Activated CD8-positive, alpha-beta memory T cell treated with anti-CD3 and anti-CD28 coated beads for 4 hours (primary cell): ENCODE measurements around the gene ZBTB7C.
"Not testable (repeated sequence)": the region's sequence is repeated elsewhere in the genome, so short reads cannot be mapped to it uniquely, and the experiment has no call there.

ENCODE experiments used
- DNase-seq, 2 donors: peaks; one replicate each; pipeline ENCODE4 v3.0.0-alpha.2; 2020; ENCODE audit warnings: low read depth in 2 of 2

The ZBTB7C gene

DNA sequence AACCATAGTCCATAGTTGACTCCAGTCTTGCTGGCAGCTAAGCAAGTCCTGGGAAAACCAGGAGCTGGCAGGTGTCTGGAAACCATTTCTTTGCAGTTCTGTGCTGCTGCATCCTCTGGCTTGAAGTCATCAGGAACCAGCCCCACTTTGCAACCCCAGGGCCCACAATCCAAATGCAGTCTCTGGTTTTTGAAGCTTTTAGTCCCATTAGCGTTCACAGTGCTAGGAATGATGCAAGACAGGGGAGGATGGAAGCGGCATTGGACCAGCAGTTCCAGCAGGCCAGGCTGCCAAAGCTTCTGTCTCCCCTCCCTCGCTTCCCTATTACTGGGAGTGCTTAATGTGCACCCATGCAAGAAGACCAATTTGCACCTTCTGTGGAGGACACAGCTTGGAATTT is 106.4 kb downstream of the ZBTB7C start:
- DNase-seq = no peak

DNA sequence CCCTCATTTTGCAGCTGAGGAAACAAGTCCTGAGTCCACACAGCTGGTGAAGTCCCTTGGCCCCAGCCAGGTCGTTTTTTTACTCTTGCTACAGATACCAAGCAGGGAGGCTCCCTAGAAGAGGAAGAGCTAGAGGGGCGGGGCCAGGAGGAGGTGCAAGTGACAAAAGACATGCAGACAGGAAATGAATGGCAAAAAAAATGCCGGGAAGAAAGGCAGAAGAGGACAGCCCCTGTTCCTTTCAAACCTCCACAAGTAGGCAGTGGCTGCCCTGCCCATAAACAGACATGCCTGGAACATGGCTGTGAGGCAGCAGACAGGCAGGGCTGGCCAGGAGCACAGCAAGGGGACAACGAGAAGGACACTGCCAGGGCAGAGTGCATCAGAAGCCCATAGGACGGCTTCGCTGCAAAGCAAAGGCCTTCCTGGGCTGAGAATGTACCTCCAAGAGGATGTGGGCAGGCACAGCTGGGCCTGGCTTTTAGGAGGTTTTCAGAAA is 108.7 kb downstream of the ZBTB7C start:
- DNase-seq = no peak

DNA sequence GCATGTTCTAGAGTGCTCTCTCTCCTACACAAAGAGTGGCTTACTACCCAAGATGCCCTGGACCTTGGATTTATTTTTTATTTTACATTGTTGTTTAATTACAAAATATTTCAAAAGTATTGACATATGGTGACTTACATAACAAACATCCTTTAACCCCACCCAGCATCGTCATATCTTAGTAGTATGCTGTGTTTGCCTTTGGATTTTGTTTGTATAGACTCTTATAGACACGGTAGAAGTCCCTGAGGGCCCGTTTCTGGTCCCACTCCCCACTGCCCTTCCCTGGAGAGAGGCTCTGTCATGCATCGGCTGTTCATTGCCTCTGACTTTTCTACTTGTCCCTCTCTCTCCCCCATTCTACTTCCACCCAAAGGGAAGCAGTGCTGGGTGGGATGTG is 112.0 kb downstream of the ZBTB7C start:
- DNase-seq = no peak

DNA sequence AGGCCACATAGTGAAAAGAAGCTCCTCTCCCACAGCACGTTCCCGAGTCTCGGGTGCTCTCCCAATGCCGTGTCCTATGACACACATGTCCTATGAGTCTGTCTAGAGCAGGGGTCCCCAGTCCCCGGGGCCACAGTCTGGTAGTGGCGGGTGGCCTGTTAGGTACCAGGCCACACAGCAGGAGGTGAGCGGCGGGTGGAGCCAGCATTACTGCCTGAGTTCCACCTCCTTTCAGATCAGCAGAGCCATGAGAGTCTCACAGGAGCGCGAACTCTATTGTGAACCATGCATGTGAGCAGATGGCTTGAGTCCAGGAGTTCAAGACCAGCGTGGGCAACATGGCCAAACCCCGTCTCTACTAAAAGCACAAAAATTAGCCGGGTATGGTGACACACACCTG is 112.6 kb downstream of the ZBTB7C start:
- no peak for DNase-seq

DNA sequence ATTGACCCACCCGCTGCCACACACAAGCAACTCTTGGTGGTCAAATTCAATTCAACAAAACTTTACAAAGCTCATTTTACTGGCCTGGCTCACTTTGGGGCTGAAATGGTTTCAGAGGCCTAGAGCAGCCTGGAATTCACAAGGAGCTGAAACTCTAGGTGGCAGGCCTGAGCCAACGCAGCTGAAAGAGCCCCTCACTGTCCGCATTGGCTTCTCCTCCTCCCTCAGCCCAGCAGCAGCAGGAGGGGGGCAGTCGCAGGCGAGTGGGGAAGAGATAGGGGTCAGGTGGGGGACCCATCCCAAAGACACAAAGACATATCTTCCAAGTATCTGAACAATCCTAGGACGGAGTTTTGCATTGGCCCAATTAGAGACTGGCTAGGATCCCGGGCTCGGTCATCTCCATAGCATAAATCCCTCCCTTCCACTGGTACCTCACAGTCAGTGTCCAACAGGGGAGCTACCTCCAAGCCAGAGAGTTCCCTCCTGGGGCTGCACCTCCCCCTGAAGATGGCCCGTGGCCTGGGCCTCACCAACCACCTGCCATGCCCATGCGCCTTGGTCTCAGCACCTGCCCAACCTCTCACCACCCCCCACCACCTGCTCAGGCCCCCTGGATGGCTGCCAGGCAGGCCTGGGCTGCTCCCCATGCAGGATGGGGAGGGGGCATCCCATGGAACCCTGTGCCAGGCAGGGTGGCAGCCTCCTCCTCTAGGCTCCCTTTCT is 113.4 kb downstream of the ZBTB7C start:
- DNase-seq = no peak

DNA sequence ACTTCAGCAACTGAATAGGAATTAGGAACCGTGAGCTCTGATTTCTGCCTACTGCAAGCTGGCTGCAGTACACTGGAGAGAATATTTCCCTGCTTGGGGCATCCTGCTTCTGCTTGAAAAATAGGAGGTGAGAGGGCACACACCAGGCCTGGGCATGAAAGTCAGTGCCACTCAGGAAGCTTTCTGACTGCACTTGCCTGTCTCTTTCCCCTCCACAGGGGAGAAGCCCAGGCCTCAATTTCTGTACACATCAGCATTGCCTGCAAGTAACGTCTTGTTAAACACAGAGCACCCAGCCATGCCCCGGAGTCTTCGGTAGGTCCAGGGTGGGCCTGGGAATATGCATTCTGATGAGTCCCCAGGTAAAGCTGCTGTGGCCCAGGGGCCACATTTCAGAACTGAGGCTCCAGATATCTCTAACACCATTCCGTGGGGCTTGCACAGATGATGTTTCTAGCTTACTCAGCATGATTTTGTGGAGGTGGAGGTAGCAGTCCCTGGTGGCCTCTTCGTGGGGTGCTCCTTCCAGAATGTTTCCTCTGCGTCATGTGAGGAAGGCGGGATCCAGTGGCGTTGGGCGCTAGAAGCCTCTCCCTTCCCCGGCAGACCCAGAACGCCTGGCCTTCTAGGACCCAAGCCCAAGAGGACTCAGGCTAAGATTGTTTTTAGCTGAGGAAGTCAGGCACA is 114.1 kb downstream of the ZBTB7C start:
- DNase-seq = no peak

DNA sequence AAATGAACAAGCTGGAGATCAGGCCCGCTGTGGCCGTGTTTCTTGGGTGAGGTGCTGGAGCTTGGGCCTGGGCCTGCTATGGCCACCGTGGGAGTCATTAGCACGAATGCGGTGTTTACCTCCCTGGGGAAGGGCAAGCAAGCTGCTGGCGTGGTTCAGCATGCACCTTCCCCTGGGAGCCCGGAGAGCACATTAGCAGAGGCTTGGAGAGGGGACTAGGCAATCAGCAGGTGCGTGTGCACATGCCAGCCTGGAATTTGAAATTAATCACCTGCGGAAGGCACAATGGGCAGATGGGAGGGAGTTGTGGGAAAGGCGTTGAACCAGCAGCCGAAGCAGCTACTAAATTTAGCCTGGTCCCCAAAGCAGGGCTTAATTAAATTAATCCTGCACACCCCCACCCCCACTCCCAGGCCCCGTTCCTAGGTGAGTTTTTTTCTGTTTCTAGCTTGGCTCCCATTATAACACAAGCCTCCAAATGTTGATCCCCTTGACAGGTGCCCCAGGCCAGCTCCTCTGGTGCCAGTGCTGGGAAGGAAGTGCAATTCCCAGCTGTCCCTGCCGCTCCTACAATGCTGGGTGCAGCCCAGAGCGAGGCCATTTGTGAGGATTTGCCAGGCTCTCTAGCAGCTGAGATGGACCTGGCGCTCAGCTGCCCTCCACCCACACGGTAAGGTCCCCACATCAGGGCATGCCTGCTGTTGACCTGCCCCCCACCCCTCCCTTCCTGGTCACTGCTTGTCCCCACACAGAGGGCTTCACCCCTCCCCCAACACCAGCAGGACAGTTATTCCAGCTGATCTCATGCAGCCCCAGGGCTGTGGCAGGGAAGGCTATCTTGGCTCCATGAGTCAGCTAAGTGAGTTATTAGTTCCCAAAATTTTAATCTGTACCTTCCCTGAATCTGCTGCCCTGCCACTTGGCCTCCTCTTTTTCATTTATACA is 115.0 kb downstream of the ZBTB7C start:
- DNase-seq = no peak

DNA sequence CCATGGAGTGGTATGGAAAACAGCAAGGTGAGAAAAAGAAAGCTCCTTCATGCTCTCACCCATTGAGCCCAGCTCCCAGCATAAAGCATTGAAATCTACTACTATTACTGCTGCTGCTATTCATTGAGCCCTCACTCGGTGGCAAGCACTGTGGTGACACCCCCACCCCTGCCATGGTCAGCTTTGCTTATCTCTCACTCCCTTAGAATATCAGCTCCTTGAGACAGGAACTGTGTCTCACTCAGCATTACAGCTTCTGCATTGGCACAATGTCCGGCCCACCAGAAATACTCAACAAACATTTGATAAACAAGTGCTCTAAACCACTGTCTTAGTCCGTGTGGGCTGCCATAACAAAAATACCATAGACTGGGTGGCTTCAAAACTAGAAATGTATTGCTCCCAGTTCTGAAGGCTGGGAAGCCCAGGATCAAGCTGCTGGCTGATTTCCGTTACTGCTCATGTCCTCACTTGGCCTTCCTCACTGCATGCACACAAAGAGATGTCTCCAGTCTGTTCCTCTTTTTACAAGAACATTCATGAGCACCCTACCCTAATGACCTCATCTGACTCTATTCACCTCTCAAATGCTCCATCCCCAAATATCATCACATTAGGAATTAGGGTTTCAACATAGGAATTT is 116.3 kb downstream of the ZBTB7C start:
- no peak for DNase-seq

DNA sequence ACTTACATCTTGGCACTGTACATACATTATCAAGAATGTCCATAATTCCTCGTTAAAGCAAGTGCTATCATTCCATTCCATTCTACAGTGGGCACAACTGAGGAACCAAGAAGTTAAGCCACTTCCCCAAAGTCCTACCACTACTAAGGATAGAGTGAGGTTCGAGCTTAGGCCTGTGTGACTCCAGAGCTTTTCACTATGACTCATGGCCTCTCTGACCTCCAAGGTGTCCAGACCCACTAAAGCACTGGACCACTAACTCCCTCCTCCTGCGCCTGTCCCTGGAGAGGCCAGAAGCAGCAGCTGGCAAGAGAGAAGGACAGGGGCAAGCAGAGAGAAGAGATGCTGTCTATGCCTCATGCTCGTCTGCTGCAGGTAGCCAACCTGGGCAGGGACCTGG is 117.0 kb downstream of the ZBTB7C start:
- DNase-seq = no peak

DNA sequence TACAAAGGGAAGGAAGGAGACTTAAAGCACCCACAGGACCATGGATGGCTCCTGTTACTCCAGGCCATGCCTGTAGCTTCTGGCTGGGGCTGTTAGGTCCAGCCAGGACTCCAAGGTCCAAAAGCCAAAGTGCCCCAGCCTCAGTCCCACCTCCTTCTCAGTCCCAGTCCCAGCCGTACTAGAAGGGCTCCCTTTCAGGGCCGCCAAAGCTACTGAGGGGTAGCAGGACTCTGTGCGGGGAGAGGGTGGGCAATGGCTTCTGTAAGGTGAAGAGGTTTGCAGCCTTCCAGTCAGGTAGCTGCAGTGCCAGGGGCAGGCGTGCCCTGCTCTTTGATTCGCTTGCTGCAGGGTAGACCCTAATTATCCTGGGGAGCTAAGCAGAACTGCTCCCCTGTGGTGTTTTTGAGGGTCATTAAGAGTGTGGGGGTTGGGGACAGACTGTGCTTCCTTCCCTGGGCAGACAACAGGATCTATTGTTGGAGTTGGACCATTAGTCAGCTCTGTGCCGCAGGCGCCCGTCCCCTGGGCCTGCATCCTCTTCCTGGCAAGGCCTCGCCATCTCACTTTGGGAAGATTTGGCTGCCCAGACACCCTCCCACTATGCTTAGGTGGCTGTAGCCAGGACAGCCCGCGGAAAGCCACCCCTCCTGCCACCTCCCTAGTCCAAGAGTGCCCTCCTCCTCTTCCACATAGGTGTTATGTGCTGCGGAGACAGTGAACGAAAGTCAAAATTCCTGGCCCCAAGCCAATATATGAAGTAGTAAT is 118.8 kb downstream of the ZBTB7C start:
- no peak for DNase-seq

DNA sequence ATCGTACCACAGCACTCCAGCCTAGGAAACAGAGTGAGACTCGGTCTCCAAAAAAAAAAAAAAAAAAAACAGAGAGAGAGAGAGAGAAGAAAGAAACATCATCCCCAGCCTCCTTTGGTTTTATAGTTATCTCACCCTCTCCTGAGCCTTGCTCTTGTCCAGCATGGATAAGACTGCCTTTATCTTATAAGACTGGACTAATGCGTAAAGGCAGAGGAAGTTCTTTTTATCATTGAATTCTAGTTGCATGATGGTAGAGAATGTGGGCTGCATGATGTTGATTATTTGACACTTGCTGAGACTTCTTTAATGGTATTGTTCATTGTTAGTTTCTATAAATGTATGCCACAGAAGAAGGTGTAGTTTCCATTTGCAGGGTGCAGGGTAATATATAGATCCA is 124.4 kb downstream of the ZBTB7C start:
- DNase-seq = no peak

DNA sequence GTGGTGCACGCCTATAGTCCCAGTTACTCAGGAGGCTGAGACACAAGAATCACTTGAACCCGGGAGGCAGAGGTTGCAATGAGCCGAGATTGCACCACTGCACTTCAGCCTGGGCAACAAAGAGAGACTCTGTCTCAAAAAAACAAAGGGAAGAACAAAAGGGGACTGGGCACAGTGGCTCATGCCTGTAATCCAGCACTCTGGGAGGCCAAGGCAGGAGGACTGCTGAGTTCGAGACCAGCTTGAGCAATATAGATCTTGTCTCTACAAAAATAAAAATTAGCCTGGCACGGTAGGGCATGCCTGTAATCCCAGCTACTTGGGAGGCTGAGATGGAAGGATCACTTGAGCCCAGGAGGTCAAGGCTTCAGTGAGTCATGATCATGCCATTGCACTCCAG is 125.2 kb downstream of the ZBTB7C start:
- DNase-seq = not testable (repeated sequence)

DNA sequence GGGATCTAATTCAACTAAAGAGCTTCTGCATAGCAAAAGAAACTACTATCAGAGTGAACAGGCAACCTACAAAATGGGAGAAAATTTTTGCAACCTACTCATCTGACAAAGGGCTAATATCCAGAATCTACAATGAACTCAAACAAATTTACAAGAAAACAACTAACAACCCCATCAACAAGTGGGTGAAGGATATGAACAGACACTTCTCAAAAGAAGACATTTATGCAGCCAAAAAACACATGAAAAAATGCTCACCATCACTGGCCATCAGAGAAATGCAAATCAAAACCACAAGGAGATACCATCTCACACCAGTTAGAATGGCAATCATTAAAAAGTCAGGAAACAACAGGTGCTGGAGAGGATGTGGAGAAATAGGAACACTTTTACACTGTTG is 127.7 kb downstream of the ZBTB7C start:
- DNase-seq = not testable (repeated sequence)

DNA sequence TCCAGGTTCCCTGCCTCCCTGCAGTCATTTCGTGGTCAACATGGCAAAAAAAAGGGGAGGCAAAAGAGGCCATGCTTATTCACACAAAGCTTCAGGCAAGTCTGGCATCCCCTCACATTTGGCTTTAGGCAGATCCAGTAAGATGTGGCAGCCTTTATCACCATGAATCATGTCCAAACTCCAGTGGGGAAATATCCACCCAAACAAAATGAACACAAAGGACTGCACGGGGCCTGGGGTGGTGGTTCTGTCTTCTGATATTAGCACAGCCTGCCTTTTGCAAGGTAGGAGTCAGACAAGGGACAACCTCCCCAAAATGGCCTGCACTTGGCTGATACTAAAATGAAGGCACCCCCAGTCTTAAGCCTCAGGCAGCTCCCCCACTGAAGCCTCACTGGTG is 129.9 kb downstream of the ZBTB7C start:
- DNase-seq = no peak

DNA sequence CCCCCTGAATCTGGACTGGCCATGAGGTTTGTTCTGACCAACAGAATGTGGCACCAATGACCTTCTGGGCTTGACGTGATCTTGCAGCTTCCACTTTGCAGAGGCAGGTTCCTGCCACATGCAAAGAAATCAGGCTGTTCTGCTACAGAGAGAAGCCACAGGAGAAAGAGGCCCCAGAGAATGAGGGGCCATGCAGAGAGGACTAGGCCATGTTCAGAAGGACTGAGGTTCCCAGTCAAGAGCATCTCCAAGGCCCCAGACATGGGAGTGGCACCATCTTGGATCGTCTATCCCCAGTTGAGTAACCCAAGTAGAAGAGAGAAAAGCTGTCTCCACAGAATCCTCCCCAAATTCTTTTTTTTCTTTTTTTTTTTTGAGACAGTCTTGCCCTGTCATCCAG is 131.1 kb downstream of the ZBTB7C start:
- DNase-seq = no peak

DNA sequence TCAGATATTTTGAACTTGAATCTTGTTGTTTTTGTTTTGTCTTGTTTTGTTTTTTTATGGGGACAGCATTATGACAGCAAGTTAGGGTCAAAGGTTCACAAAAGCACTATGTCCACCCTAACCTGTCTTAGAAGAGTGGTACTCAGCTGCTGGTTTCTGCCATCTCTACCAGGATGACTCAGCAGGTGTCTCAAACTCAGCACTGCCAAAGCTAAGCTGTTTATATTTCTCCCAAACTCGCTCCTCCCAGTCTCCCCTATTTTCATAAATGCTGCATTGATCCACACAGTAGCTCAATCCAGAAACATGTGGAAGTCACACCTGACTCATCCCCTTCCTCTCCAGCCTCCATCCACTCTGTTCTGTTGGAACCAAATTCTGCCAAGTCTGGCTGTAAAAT is 134.9 kb downstream of the ZBTB7C start:
- DNase-seq = no peak

DNA sequence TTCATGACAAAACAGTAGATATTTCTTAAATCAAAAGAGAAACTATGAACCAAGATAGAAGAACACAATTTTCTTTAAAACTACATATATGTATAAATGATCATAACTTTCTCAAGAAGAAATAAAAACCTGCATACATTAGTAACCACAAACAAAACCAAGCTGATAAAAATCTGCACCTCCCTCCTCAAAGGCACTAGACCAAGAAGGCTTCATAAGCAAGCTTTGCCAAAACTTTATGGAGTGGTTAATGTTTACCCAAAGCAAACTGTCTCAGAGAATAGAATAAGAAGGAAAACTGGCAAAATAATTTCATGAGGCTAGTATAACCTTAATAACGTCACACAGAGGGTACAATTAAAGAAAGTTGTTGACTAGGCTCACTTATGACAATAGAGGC is 138.3 kb downstream of the ZBTB7C start:
- no peak for DNase-seq

DNA sequence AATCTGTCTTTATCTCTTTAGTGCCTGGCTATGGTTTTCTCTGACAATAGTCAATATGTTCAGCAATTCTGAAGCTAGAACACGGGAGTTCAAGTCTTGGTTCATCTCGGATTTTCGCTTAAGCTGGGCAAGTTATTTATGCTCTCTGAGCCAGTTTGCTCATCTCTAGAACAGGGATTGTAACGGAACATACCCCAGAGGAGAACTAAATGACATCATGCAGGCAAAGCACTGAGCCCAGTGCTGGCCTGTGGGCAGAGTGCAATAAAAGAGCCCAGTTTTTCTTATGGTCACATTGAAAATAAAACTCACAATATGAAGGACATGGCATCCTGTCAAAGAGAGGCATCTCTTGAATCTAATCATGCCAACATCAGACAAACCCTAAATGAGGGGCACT is 143.9 kb downstream of the ZBTB7C start:
- no peak for DNase-seq

DNA sequence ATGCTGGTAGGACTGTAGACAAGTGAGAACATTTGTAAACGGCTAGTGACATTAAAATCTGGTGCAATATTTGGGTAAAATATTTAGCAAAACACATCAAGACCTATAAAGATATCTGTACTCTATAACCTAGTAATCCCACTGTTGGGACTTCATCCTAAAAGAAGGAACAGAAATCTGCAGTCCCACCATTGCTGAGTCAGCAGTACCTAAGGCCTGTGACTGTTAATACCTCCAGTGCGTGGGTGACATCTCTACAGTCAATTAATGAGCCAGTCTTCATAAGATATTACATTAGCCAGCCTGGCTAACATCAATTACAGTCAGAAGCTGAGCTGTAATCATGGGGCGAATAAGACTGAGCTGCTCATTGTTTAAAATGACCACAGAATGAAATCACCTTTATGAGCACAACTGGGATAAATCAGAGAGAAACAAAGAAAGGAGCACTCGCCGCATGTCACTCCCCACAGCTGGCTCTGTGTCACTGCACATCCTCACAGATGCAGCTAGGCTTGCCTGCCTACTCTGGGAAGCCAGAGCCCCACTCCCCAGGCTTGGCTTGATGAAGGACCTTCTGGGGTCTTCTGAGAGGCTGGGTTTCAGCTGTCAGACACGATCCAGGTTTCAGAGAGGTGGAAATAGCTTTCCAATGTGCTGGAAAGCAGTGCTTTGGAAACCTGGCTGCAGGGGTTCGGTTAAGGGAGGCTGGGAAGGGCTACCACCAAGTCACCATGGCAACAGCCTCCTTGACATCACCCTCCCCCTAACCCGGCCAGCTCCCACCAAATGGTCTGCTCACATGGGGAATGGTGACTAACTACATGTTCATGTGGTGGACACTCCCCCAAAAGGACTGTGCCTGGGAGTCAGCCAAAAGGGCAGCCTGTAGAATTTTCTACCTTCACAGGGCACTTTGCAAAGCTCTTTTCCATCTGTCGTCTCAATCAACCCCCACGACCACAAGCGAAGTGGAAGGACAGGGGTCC is 145.0 kb downstream of the ZBTB7C start:
- no peak for DNase-seq
